GM21447 (cell line): ENCODE data around the gene SLC35A5.
A peak's percentile ranks its signal among the peaks of the same experiment; 100 is the strongest.

Experiments used
- ATAC-seq: cut with Tn5 transposase; IDR thresholded peaks from one replicate; pipeline ENCODE4 v1.9.1; 2021; ENCODE audit not compliant: unreplicated experiment

SLC35A5 gene

GRCh38 chr3:112569265-112569664 lies 7.4 kb downstream of the SLC35A5 start:
- no peak for ATAC-seq

DNA sequence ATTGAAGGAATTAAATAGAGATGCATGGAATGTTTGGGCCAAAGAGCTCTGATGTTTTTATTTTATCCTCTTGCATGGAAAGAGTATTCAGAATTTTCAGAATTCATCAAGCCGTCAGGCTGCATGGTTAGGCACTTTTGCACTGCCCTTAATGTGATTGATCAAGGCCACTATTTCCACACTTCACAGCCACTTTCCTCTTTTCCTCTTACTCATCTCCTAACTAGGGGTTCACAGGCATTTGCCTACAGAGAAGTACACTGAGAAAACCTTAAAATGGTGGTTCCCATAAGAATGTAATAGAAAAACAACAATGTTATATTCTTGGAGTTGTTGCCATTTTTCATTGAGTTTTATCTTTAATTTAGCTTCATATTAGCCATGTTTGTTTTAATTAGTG lies 10.9 kb downstream of the SLC35A5 start:
- ATAC-seq: no peak

DNA sequence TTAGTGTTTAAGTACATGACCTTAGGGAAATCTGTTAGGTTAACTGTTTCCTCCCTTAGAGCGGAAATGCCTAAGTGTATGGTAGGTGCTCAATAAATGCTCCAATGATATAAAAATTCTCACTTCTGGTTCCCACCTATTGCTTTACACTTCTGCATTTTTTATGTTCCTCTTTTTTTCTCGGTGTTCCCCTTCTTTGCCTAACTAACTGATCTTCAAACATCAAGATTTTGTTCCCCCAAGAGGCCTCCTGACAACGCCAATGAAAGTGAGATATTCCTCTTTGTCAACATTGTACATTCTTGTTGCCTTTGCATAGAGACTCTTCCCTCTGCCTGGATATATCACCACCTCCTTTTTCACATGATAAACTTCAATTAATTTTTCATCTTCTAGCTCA lies 17.4 kb downstream of the SLC35A5 start:
- ATAC-seq: no peak

GRCh38 chr3:112579697-112580096 lies 17.9 kb downstream of the SLC35A5 start:
- ATAC-seq: no peak

DNA sequence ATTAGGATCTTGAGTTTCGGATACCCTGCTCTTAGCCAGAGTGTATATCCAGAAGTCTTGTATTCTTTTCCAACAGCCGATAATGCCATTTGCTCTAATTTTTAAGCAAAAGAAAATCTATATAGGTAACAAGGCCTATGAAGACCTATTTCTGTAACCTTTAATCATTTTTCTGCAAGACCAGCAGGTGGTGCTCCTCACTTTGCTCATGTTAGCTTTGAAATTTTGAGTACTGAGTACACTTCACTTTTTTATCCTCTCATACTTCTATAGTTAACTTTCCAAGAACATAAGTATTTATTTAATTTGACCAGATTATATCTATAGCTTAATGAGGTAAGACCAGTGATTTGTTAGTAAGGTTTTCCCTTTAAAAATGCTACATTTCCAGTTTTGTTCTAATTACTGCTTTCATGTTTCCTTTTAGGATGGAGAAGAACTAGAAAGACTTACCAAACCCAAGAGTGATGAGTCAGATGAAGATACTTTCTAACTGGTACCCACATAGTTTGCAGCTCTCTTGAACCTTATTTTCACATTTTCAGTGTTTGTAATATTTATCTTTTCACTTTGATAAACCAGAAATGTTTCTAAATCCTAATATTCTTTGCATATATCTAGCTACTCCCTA lies 20.5 kb downstream of the SLC35A5 start:
- ATAC-seq: no peak

- no peak for ATAC-seq
Observed at GRCh38 chr3:112583105-112583504, 21.3 kb downstream of the SLC35A5 start.

GRCh38 chr3:112585782-112586181 lies 23.9 kb downstream of the SLC35A5 start:
- ATAC-seq: no peak

DNA sequence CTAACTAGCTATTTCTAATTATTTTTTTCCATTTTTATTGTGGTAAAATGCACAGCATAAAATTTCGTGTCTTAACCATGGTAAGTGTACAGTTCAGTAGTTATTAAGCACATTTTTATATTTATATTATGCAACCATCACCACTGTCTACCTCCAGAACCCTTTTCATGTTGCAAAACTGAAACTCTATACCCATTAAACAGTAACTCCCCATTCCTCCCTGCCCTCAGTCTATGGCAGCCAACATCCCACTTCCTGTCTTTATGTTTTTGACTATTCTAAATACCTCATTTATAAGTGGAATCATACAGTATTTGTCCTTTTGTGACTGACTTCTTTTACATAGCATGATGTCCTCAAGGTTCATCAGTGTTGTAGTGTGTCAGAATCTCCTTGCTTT lies 25.5 kb downstream of the SLC35A5 start:
- no peak for ATAC-seq

DNA sequence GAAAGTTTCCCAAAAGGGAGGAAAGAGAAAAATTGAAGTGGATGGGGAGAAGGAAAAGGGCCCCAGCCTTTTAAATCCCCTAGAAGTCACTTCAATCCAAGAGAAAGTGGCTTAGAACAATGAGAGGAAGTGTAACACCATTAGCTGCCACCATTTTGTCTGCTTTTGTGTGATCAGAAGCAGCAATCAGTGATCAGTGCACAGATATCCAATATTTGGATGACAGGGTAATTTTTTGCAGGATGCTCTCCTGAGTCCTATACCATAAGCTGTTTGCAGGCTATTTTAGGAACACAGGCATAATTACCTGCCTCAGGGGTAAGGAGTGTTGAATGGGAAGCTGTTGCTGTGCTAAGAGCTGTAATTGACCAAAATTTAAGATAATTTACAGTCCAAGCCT lies 31.4 kb downstream of the SLC35A5 start:
- no peak for ATAC-seq

DNA sequence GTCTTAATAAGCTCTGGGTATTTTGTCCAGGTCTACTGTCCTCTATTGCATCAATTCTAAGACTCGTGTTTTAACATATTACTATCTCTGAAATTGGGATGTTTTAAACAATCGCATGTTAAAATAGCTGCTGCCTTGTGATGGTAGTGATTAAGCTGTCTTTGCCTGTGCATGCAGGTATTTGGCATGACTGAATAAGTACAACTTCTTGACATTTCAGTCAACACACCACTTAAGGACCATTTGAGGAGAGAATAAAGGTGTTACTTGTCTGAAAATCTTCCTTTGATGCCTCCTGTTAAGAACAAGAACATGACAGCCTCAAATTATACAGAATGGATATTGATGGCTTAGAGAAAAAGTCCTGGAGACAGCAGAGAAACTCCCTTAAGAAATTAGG lies 33.0 kb downstream of the SLC35A5 start:
- no peak for ATAC-seq

GRCh38 chr3:112597945-112598344 lies 36.1 kb downstream of the SLC35A5 start:
- ATAC-seq: no peak

DNA sequence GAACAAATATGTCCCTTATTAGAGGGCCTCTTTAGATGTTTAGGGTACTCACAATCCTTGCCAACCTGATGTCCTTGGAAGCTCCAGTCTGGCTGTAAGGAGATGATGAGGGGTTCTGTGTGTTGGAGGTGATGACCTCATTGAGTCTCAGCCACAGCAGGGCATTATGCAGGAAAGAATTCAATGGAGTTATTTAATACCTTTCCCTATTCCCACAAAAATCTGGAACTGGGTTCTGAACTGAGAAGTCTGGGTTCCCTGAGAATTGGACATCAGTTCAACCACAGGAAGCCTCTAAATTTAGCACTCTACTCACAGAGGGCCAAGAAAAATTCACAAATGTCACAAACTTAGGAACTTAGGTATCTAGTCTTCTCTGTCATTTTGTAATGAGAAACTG lies 36.9 kb downstream of the SLC35A5 start:
- no peak for ATAC-seq

DNA sequence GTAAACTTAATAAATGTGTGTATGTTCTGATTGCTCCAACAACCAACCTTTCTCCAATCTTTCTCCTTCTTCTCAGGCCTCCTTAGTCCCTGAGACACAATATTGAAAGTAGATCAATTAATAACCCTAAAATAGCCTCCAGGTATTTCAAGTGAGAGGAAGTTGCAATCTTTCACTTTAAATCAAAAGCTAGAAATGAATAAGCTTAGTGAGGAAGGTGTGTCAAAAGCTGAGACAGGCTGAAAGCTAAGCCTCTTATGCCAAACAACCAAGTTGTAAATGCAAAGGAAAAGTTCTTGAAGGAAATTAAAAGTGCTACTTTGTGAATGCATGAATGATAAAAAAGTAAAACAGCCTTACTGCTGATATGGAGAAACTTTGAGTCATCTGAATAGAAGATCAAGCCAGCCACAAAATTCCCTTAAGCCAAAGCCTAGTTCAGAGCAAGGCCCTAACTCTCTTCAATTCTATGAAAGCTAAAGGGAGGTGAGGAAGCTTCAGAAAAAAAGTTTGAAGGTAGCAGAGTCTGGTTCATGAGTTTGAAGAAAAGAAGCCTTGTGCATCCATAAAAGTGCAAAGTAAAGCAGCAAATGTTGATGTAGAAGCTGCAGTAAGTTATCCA lies 40.5 kb downstream of the SLC35A5 start:
- ATAC-seq: peak; percentile 83

GRCh38 chr3:112604536-112604935 lies 42.7 kb downstream of the SLC35A5 start:
- no peak for ATAC-seq

- ATAC-seq: no peak
Observed at GRCh38 chr3:112605285-112605684, 43.4 kb downstream of the SLC35A5 start.

GRCh38 chr3:112606098-112606497 lies 44.3 kb downstream of the SLC35A5 start:
- ATAC-seq: no peak

GRCh38 chr3:112607863-112608262 lies 46.0 kb downstream of the SLC35A5 start:
- ATAC-seq: no peak

DNA sequence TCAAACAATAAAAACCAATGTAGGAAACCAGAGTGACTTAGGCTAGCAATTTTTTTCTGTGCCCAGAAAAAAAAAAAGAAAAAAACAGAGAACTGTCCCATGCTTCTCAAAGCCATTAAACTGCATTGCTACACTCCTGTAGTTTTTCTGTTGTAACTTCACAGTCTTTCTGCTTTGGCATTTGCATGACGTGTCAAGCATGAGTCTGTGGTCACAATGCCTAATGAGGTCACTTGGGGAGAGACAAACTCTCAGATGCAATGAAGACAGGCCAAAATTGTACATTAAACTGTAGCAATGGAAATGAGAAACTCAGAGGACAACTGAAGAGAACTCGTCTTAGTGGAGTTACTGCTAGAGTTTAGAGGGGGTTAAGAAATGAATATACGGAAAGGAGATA lies 48.3 kb downstream of the SLC35A5 start:
- ATAC-seq: no peak

DNA sequence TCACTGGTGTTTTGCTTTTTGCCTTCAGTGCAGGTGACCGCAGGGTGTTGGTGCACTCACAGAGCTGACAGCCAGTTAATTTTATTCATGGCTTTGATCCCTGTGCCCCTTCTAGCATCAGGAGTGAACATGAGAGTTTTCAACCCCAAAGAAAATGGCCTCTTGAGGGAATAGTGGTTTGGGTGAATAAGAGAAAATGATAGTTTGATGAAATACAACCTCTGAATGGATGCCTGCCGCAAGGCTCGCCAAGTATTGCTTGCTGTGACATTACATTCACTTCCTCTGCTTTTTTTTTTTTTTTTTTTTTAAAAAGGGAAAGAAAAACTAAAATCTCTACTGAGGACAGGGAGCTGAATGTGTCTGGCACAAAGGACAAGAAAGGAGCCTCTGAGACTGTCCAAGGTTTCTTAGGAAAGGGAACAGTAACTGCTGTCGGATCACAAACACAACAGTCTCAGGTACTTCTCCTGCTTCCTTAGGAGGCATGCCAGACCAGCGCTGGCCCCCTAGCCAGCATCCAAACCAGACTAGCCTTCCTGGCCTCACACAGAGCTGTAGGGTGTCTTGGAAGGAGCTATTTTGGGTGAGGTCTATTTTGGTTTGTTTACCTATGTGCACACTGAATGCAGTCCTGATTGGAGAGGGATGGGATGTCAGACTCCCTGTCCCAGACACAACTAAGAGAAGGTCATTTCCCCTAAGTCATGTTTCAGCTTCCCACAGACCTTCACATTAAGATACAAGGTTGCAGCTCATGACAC lies 50.1 kb downstream of the SLC35A5 start:
- ATAC-seq: no peak

GRCh38 chr3:112615989-112616731 lies 54.3 kb downstream of the SLC35A5 start:
- ATAC-seq: no peak

- no peak for ATAC-seq
Observed at GRCh38 chr3:112617285-112617684, 55.4 kb downstream of the SLC35A5 start.

DNA sequence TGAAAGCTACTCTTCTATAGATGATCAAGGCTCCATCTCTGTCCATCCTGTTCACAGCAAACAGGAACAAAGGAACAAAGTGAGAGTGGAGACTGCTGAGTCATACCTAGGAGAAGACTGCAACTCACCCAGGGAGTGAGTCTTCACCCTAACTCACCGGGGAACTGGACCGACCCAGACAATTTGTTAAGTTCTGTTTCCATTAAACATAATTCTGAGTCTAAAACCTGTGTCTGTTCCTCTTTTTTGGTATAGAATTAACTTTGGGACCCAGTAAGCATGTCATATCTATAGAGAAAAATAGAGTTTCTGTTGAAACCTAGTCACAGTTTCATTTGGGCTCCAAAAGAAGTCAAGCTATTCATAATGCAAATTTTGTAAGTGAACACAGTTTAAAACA lies 57.5 kb downstream of the SLC35A5 start:
- peak; percentile 78 for ATAC-seq
